ENCODE measurements around the gene PCDHGA3. TPM values are rescaled to one million over a fixed set of nuclear protein-coding genes. Genes with fewer than 3 reads are reported as not detected.

Gene PCDHGA3
- polyA plus RNA-seq, 1 experiment: 1.2 TPM

DNA sequence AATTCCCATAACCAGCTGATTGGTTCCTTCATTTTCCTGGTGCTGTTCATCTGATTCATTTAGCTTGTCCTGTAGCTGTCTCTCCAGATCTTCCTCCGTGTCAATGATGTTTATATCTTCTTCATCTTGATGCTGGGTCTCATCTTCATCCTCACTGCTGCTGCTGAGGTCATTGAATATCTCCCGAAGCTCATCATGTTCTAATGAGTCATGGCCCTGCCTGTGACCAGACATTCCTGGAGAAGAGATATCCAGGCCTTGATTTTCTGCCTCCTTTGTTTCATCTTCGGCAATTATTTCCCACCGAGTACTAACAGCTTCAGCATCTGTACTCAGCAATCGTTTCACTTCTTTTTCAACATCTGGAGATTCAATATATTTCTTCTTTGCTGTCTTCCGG, 24.4 kb upstream of the PCDHGA3 start:
- POLR2A ChIA-PET: no interaction called here
- peaks cover 52% of the 10 kb centered on the region for H3K9me3 ChIP-seq (ENCODE audit: control insufficient read depth, insufficient read depth, low read length)
- H3K4me3 ChIP-seq (ENCODE audit: low read depth, low read length): no peak overlapping the region
- CTCF ChIA-PET: interaction anchor here (0.9 to 5.9 kb wide), 17 partner anchors 9 to 248 kb away, joined by 3 to 86 read pairs (median 4); partner anchors contain the start of genes PCDHB14, PCDHB16, PCDHB9 and PCDHGA1
- no peak overlapping the region for H3K27ac ChIP-seq (ENCODE audit: low read depth, low read length)
- DNase-seq (ENCODE audit: low read depth, low spot score): no peak
- TF ChIP-seq, protein P1, sequence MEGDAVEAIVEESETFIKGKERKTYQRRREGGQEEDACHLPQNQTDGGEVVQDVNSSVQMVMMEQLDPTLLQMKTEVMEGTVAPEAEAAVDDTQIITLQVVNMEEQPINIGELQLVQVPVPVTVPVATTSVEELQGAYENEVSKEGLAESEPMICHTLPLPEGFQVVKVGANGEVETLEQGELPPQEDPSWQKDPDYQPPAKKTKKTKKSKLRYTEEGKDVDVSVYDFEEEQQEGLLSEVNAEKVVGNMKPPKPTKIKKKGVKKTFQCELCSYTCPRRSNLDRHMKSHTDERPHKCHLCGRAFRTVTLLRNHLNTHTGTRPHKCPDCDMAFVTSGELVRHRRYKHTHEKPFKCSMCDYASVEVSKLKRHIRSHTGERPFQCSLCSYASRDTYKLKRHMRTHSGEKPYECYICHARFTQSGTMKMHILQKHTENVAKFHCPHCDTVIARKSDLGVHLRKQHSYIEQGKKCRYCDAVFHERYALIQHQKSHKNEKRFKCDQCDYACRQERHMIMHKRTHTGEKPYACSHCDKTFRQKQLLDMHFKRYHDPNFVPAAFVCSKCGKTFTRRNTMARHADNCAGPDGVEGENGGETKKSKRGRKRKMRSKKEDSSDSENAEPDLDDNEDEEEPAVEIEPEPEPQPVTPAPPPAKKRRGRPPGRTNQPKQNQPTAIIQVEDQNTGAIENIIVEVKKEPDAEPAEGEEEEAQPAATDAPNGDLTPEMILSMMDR (IDR thresholded peaks at IDR 0.05; ENCODE audit: low read depth, low read length): no peak
- H3K27me3 ChIP-seq (ENCODE audit: control insufficient read depth, insufficient read depth, low read length): no peaks in the 10 kb centered on the region

- no peak for DNase-seq (ENCODE audit: low read depth, low spot score)
- CTCF ChIA-PET: interaction anchor here (0.6 to 5.9 kb wide), 33 partner anchors 8 to 603 kb away, joined by 3 to 86 read pairs (median 4); partner anchors contain the start of genes PCDHB14, PCDHB16, PCDHB9 and PCDHGA1
- TF ChIP-seq, protein P1 (IDR thresholded peaks at IDR 0.05; ENCODE audit: low read depth, low read length): no peak
- POLR2A ChIA-PET: interaction anchor here (1.1 to 1.8 kb wide), 5 partner anchors 9 to 244 kb away, joined by 3 to 12 read pairs (median 6); partner anchors contain the start of genes PCDHGA1 and PCDHGA2
- H3K4me3 ChIP-seq (ENCODE audit: low read depth, low read length): peak overlapping the region; percentile 84
- H3K9me3 ChIP-seq (ENCODE audit: control insufficient read depth, insufficient read depth, low read length): peaks cover 52% of the 10 kb centered on the region
- no peak overlapping the region for H3K27ac ChIP-seq (ENCODE audit: low read depth, low read length)
- no peaks in the 10 kb centered on the region for H3K27me3 ChIP-seq (ENCODE audit: control insufficient read depth, insufficient read depth, low read length)
These were observed 23.9 kb upstream of the PCDHGA3 start for GRCh38 chr5:141319699-141320098.

GRCh38 chr5:141320225-141321169, 23.1 kb upstream of the PCDHGA3 start, which contains the start of gene TAF7:
Gene TAF7 (minus strand): TSS chr5:141320784. CDS start chr5:141320044, 740 bp downstream.
- ChIA-PET POLR2A (interaction anchor here (0.6 to 1.8 kb wide), 9 partner anchors 9 to 363 kb away, joined by 3 to 12 read pairs (median 4); partner anchors contain the start of genes PCDHGA1 and PCDHGA2), CTCF (interaction anchor here (0.5 to 5.9 kb wide), 39 partner anchors 9 to 604 kb away, joined by 3 to 86 read pairs (median 4); partner anchors contain the start of genes PCDHB11, PCDHB14, PCDHB16 and PCDHB9)
- Histone ChIP-seq H3K27ac (ENCODE audit: low read depth, low read length) (peak within 1 kb of the TSS; percentile 99), H3K27me3 (ENCODE audit: control insufficient read depth, insufficient read depth, low read length) (no peaks in the 10 kb centered on the region), H3K4me3 (ENCODE audit: low read depth, low read length) (peak within 1 kb of the TSS; percentile 84), H3K9me3 (ENCODE audit: control insufficient read depth, insufficient read depth, low read length) (peaks cover 48% of the 10 kb centered on the region)
- DNase-seq (ENCODE audit: low read depth, low spot score): peak; percentile 84
- TF ChIP-seq, protein P1 (IDR thresholded peaks at IDR 0.05; ENCODE audit: low read depth, low read length): peak; percentile 88

DNA sequence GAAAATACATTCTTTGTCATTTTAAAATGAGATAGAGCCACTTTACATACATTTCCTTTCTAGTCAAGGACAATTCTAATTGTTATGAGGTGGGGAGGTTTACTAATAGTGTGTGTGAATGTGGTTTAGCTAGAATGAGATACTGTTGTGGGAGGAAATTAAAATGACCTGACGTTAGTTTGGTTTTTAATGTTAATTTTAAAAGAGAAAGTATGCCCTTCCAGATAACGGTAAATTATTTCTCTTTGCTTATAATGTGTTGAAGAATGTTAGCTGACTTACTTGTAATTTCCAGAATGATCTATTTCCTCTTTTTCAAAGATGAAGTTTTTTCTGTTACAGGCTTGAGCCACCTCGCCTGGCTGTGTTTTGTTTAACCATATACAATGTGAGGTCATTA, 21.4 kb upstream of the PCDHGA3 start:
- Histone ChIP-seq H3K27ac (ENCODE audit: low read depth, low read length) (no peak overlapping the region), H3K27me3 (ENCODE audit: control insufficient read depth, insufficient read depth, low read length) (no peaks in the 10 kb centered on the region), H3K4me3 (ENCODE audit: low read depth, low read length) (no peak overlapping the region), H3K9me3 (ENCODE audit: control insufficient read depth, insufficient read depth, low read length) (peaks cover 40% of the 10 kb centered on the region)
- POLR2A ChIA-PET: no interaction called here
- DNase-seq (ENCODE audit: low read depth, low spot score): no peak
- TF ChIP-seq, protein P1 (IDR thresholded peaks at IDR 0.05; ENCODE audit: low read depth, low read length): no peak
- CTCF ChIA-PET: interaction anchor here (0.6 to 5.9 kb wide), 5 partner anchors 8 to 245 kb away, joined by 3 to 74 read pairs (median 7); partner anchors contain the start of genes PCDHGA1 and PCDHGB3

Measured in AG04450 (cell line).